Measurements from ENCODE around the gene ALG1.

- no peak for TF ChIP-seq FOXP2 (optimal IDR thresholded peaks at IDR 0.05; ENCODE audit: control extremely low read depth, extremely low read length, insufficient read depth)
- TF ChIP-seq EZH2 (IDR thresholded peaks at IDR 0.05) = no peak
- TF ChIP-seq POLR2AphosphoS5 (IDR thresholded peaks at IDR 0.05; ENCODE audit: borderline replicate concordance, low read depth, low read length) = no peak
These were observed 7.0 kb downstream of the ALG1 start for GRCh38 chr16:5078626-5079025.

All from SK-N-MC (cell line).